ENCODE results near the gene TMEM214. TPM values are rescaled to one million over a fixed set of nuclear protein-coding genes. Genes with fewer than 3 reads are reported as not detected.

TMEM214 gene
- total RNA-seq, 1 experiment from 2014 or later = 77.8 TPM

- intact Hi-C loops (cut with micrococcal nuclease; ENCODE audit: unreplicated experiment) (loop anchor here (1.0 to 5.0 kb wide), 2 partner anchors 56 to 170 kb away; partner anchors contain the start of gene DPYSL5), in situ Hi-C loops (cut with HindIII; ENCODE audit: low pct_unique_long_range_greater_than_20kb, low sequenced_read_pairs) (no loop called here)
- DNase-seq (ENCODE audit: low read depth, low spot score) = no peak
- Histone ChIP-seq H3K4me3 (ENCODE audit: low read depth in 2 of 2, low read length in 2 of 2) (no peak overlapping the region), H3K36me3 (ENCODE audit: control insufficient read depth, insufficient read depth, low read length) (no peaks in the 10 kb centered on the region), H3K27ac (ENCODE audit: low read length) (no peak overlapping the region), H3K4me1 (ENCODE audit: control insufficient read depth, insufficient read depth, low read length) (peaks cover 14% of the 10 kb centered on the region), H3K9me3 (ENCODE audit: control insufficient read depth, insufficient read depth, low read depth, low read length) (no peaks in the 10 kb centered on the region), H3K27me3 (ENCODE audit: control insufficient read depth, insufficient read depth, low read length) (no peaks in the 10 kb centered on the region)
- BruUV-seq (replicated peaks) = no TSS peak
- TF ChIP-seq SIN3A (IDR thresholded peaks at IDR 0.05; ENCODE audit: borderline replicate concordance, insufficient read depth, low read depth, low read length) (no peak), POLR2AphosphoS5 (IDR thresholded peaks at IDR 0.05; ENCODE audit: low read depth, low read length) (no peak), TCF7L2 (IDR thresholded peaks at IDR 0.05; ENCODE audit: low read depth, low read length) (no peak), CTCF (IDR thresholded peaks at IDR 0.05) (peak; percentile 85)
- peak; percentile 72 for ATAC-seq
- ChIA-PET CTCF (interaction anchor here (0.5 to 2.5 kb wide), 15 partner anchors 19 to 177 kb away, joined by 3 to 55 read pairs (median 3); no protein-coding TSS in a partner anchor), POLR2A (interaction anchor here (0.6 kb wide), 1 partner anchor 44 kb away, joined by 4 read pairs; no protein-coding TSS in a partner anchor)
Observed at GRCh38 chr2:27016801-27017325, 15.9 kb upstream of the TMEM214 start.

- no peaks in the 10 kb centered on the region for H3K27me3 ChIP-seq (ENCODE audit: control insufficient read depth, insufficient read depth, low read length)
- ATAC-seq (no peak), DNase-seq (ENCODE audit: low read depth, low spot score) (no peak)
- no peak overlapping the region for H3K27ac ChIP-seq (ENCODE audit: low read length)
- ChIA-PET POLR2A (interaction anchor here (0.6 kb wide), 1 partner anchor 274 kb away, joined by 3 read pairs; no protein-coding TSS in a partner anchor), CTCF (interaction anchor here (0.8 to 2.5 kb wide), 3 partner anchors 56 to 172 kb away, joined by 3 to 55 read pairs (median 3); no protein-coding TSS in a partner anchor)
- H3K36me3 ChIP-seq (ENCODE audit: control insufficient read depth, insufficient read depth, low read length) = no peaks in the 10 kb centered on the region
- no peak overlapping the region for H3K4me3 ChIP-seq (ENCODE audit: low read depth in 2 of 2, low read length in 2 of 2)
- in situ Hi-C loops (cut with HindIII; ENCODE audit: low pct_unique_long_range_greater_than_20kb, low sequenced_read_pairs) = no loop called here
- no peak for TF ChIP-seq REST (IDR thresholded peaks at IDR 0.05; ENCODE audit: insufficient read depth in 1 of 2, low read depth in 2 of 2, low read length in 1 of 2)
- no peak for TF ChIP-seq TCF7L2 (IDR thresholded peaks at IDR 0.05; ENCODE audit: low read depth, low read length)
- no peak for TF ChIP-seq POLR2AphosphoS5 (IDR thresholded peaks at IDR 0.05; ENCODE audit: low read depth, low read length)
- no peak for TF ChIP-seq SIN3A (IDR thresholded peaks at IDR 0.05; ENCODE audit: borderline replicate concordance, insufficient read depth, low read depth, low read length)
- TF ChIP-seq CTCF (IDR thresholded peaks at IDR 0.05) = no peak
- intact Hi-C loops (cut with micrococcal nuclease; ENCODE audit: unreplicated experiment) = loop anchor here (5.0 kb wide), 1 partner anchor 171 kb away; the partner anchor contains the start of gene DPYSL5
- H3K4me1 ChIP-seq (ENCODE audit: control insufficient read depth, insufficient read depth, low read length) = peaks cover 14% of the 10 kb centered on the region
- BruUV-seq (replicated peaks) = no TSS peak
- H3K9me3 ChIP-seq (ENCODE audit: control insufficient read depth, insufficient read depth, low read depth, low read length) = no peaks in the 10 kb centered on the region
Observed at GRCh38 chr2:27018142-27018541, 14.6 kb upstream of the TMEM214 start.
